Esophagus squamous epithelium (tissue), 4 donors: ENCODE results near the gene MYOG.

Experiments
- CTCF ChIP-seq, 6 experiments: fragments of 450-650 bp in 4 of 6; fragments of 200-600 bp in 2 of 6; sonication (generic) in 2 of 6; IDR thresholded peaks; one replicate each; pipeline ENCODE4 v1.5.1; 2016 to 2019; ENCODE audit warnings: antibody characterized with exemption in 6 of 6, mild to moderate bottlenecking in 4 of 6, moderate library complexity in 4 of 6
- POLR2A ChIP-seq, 4 donors: fragments of 450-650 bp; IDR thresholded peaks; one replicate each; pipeline ENCODE4 v1.6.1; 2017; ENCODE audit warnings: antibody characterized with exemption in 4 of 4, mild to moderate bottlenecking in 4 of 4, moderate library complexity in 3 of 4

GRCh38 chr1:203069030-203069747, 16.6 kb downstream of the MYOG start:
- no peak for TF ChIP-seq CTCF (IDR thresholded peaks at IDR 0.05)
- TF ChIP-seq POLR2A (IDR thresholded peaks at IDR 0.05), result no peak
